Ovary (tissue), 9 donors: ENCODE measurements around the gene FAR2. TPM values are rescaled to one million over a fixed set of nuclear protein-coding genes. Genes with fewer than 3 reads are reported as not detected.

ENCODE experiments used
- DNase-seq, 5 donors: peaks; one replicate each; pipeline ENCODE4 v3.0.0-alpha.2; 2019 to 2020
- H3K27ac ChIP-seq, 2 donors: fragments of 200-600 bp; one replicate each; pipeline versions ENCODE4 v1.5.1 to v1.8.0; 2019 to 2022
- H3K27me3 ChIP-seq: fragments of 200-600 bp; one replicate; pipeline ENCODE4 v1.8.0; 2022
- H3K36me3 ChIP-seq: fragments of 200-600 bp; sonication (generic); one replicate; pipeline ENCODE4 v1.5.1; 2019
- H3K4me1 ChIP-seq: one replicate; pipeline ENCODE4 v1.8.1; 2013; ENCODE audit warnings: mild to moderate bottlenecking, moderate library complexity; ENCODE audit not compliant: insufficient read depth
- H3K4me3 ChIP-seq: fragments of 200-600 bp; sonication (generic); one replicate; pipeline ENCODE4 v1.5.1; 2017
- H3K9me3 ChIP-seq, 2 donors: fragments of 200-600 bp in 1 of 2; sonication (generic) in 1 of 2; one replicate each; pipeline versions ENCODE4 v1.5.1 to v1.8.1; 2013 to 2019; ENCODE audit warnings: mild to moderate bottlenecking in 1 of 2, moderate library complexity in 1 of 2
- CTCF ChIP-seq, 3 donors: fragments of 450-650 bp in 2 of 3; fragments of 200-600 bp in 1 of 3; IDR thresholded peaks; one replicate each; pipeline versions ENCODE4 v1.5.1 to v1.8.0; 2016 to 2022; ENCODE audit warnings: antibody characterized with exemption in 3 of 3, mild to moderate bottlenecking in 1 of 3
- EP300 ChIP-seq: sonication (generic); formaldehyde crosslinking; IDR thresholded peaks from one replicate; pipeline ENCODE4 v1.6.1; 2017; ENCODE audit warnings: antibody characterized with exemption
- POLR2A ChIP-seq: fragments of 450-650 bp; IDR thresholded peaks from one replicate; pipeline ENCODE4 v1.6.1; 2017; ENCODE audit warnings: antibody characterized with exemption, mild to moderate bottlenecking, moderate library complexity
- WGBS, 3 donors: extraction: QIAGEN DNeasy Blood & Tissue Kit in 1 of 3; methylation state at CpG; one replicate each; pipeline versions ENCODE4 v1.1.5 to v1.1.7; 2013 to 2017; 5-methylcytosine and 5-hydroxymethylcytosine counted together
- intact Hi-C, 4 donors: fragments of 100-400 bp; cut with DNase I; formaldehyde crosslinking; loops; one replicate each; pipeline versions ENCODE4 v1.11.0 to v1.15.1; 2022 to 2023
- polyA plus RNA-seq, 2 donors: library from polyadenylated mRNA; stranded (reverse); fragments of 200-250 nt in 1 of 2; fragments of 350-450 nt in 1 of 2; fragmentation: Illumina TruSeq in 1 of 2; extraction: RNeasy Lipid Tissue Mini Kit (QIAGEN cat#74804) in 1 of 2; gene quantifications; one replicate each; pipeline ENCODE4 v1.2.3, GENCODE V29; 2013 to 2014
- total RNA-seq, 7 donors: library from RNA; depleted of rRNA in 2 of 7; stranded (reverse); fragments of >200 nt in 2 of 7; fragmentation: NEBNext Ultra II Directional in 3 of 7; extraction: Animal tissue kit (Norgen Biotek cat#: 25700) in 3 of 7; gene quantifications; one replicate each; pipeline versions ENCODE4 v1.1.0 to v1.2.4, GENCODE V29; 2016 to 2023
- donor health status: DM: no; HTN: no; CAD: no; lungs with moderate emphysema.
- donor health status: DM: no; HTN: no; CAD: no.
- donor health status: Bipolar disorder and iron deficiency.
- donor health status: DM: yes; HTN: yes; CAD: no.
- donor health status: DM: no; HTN: no; CAD: no.
- donor health status: DM: yes; HTN: yes; CAD: no.

The FAR2 gene
- total and polyA plus RNA-seq, 9 donors, result 0.41 to 5.3 (median 1.5) TPM

- no peak for TF ChIP-seq POLR2A
- no peak for DNase-seq
- H3K4me3 ChIP-seq, result no peak overlapping the region
- no peaks in the 10 kb centered on the region for H3K27me3 ChIP-seq
- no peak overlapping the region for H3K27ac ChIP-seq
- no peaks in the 10 kb centered on the region for H3K4me1 ChIP-seq
- H3K9me3 ChIP-seq, result no peaks in the 10 kb centered on the region
- WGBS, 3 donors, result 79 to 88% (median 82%) methylated on average over 3 of the region's 3 CpGs
- no peaks in the 10 kb centered on the region for H3K36me3 ChIP-seq
- intact Hi-C loops, result no loop called here
Observed at GRCh38 chr12:29232086-29232485, 83.0 kb downstream of the FAR2 start.

GRCh38 chr12:29234552-29234951 lies 85.5 kb downstream of the FAR2 start:
- Histone ChIP-seq H3K27ac (no peak overlapping the region), H3K9me3 (no peaks in the 10 kb centered on the region), H3K27me3 (no peaks in the 10 kb centered on the region), H3K36me3 (no peaks in the 10 kb centered on the region), H3K4me1 (no peaks in the 10 kb centered on the region), H3K4me3 (no peak overlapping the region)
- TF ChIP-seq CTCF (IDR thresholded peaks at IDR 0.05), result no peak
- no peak for TF ChIP-seq EP300
- no peak for TF ChIP-seq POLR2A
- intact Hi-C loops, result no loop called here
- no peak for DNase-seq
- whole genome bisulfite sequencing, 3 donors, result 83 to 94% (median 93%) methylated on average over 2 of the region's 2 CpGs

- Histone ChIP-seq H3K27me3 (no peaks in the 10 kb centered on the region), H3K9me3 (no peaks in the 10 kb centered on the region), H3K4me1 (no peaks in the 10 kb centered on the region), H3K4me3 (no peak overlapping the region), H3K36me3 (no peaks in the 10 kb centered on the region), H3K27ac (no peak overlapping the region)
- 73 to 79% (median 76%) methylated on average over 2 of the region's 2 CpGs for WGBS, 3 donors
- intact Hi-C loops, result no loop called here
- DNase-seq, result no peak
- TF ChIP-seq EP300 (no peak), CTCF (IDR thresholded peaks at IDR 0.05) (no peak), POLR2A (no peak)
Observed at GRCh38 chr12:29234965-29235626, 86.0 kb downstream of the FAR2 start.

- WGBS, 3 donors, result 51 to 57% (median 54%) methylated on average over 2 of the region's 2 CpGs
- H3K36me3 ChIP-seq, result no peaks in the 10 kb centered on the region
- no peaks in the 10 kb centered on the region for H3K4me1 ChIP-seq
- H3K27ac ChIP-seq, result no peak overlapping the region
- intact Hi-C loops, result no loop called here
- no peaks in the 10 kb centered on the region for H3K9me3 ChIP-seq
- H3K4me3 ChIP-seq, result no peak overlapping the region
- no peaks in the 10 kb centered on the region for H3K27me3 ChIP-seq
- DNase-seq, result no peak
- no peak for TF ChIP-seq CTCF (IDR thresholded peaks at IDR 0.05)
- TF ChIP-seq POLR2A, result no peak
- TF ChIP-seq EP300, result no peak
Observed at GRCh38 chr12:29238822-29239291, 89.8 kb downstream of the FAR2 start.

GRCh38 chr12:29239336-29239735 lies 90.3 kb downstream of the FAR2 start:
- Histone ChIP-seq H3K27me3 (no peaks in the 10 kb centered on the region), H3K4me1 (no peaks in the 10 kb centered on the region), H3K9me3 (no peaks in the 10 kb centered on the region), H3K27ac (no peak overlapping the region), H3K4me3 (no peak overlapping the region), H3K36me3 (no peaks in the 10 kb centered on the region)
- intact Hi-C loops, result no loop called here
- no peak for DNase-seq
- TF ChIP-seq POLR2A (no peak), EP300 (no peak), CTCF (IDR thresholded peaks at IDR 0.05) (no peak)
- WGBS, 3 donors, result 58 to 77% (median 70%) methylated on average over 1 of the region's 1 CpG
